Transverse colon (tissue), 4 donors: ENCODE results near the gene STAT5B. TPM values are rescaled to one million over a fixed set of nuclear protein-coding genes. Genes with fewer than 3 reads are reported as not detected.

Experiments
- DNase-seq: peaks from one replicate; pipeline ENCODE4 v3.0.0-alpha.2; 2019
- H3K27ac ChIP-seq, 4 donors: fragments of 200-600 bp; sonication (generic); 2 replicates each; pipeline ENCODE4 v1.5.1; 2016 to 2018; ENCODE audit warnings: inconsistent platforms in 4 of 4
- H3K27me3 ChIP-seq: fragments of 200-600 bp; sonication (generic); 2 replicates; pipeline ENCODE4 v1.5.1; 2017; ENCODE audit warnings: inconsistent platforms
- H3K36me3 ChIP-seq, 4 donors: fragments of 200-600 bp; sonication (generic); 2 replicates each; pipeline ENCODE4 v1.5.1; 2017 to 2019; ENCODE audit warnings: inconsistent platforms in 4 of 4
- H3K4me1 ChIP-seq, 4 donors: fragments of 200-600 bp; sonication (generic); 2 replicates each; pipeline ENCODE4 v1.5.1; 2017 to 2020; ENCODE audit warnings: inconsistent platforms in 4 of 4
- H3K4me3 ChIP-seq, 4 donors: fragments of 200-600 bp; sonication (generic); 1 replicate in 1 of 4; 2 replicates in 3 of 4; pipeline versions ENCODE4 v1.5.1 to v1.6.1; 2017 to 2019; ENCODE audit warnings: inconsistent platforms in 4 of 4
- H3K9me3 ChIP-seq, 2 donors: fragments of 200-600 bp; sonication (generic); 2 replicates each; pipeline ENCODE4 v1.5.1; 2017 to 2019; ENCODE audit warnings: inconsistent platforms in 2 of 2
- EP300 ChIP-seq: sonication (generic); formaldehyde crosslinking; IDR thresholded peaks from one replicate; pipeline ENCODE4 v1.6.1; 2017; ENCODE audit warnings: antibody characterized with exemption, low read depth
- POLR2A ChIP-seq: fragments of 450-650 bp; IDR thresholded peaks from one replicate; pipeline ENCODE4 v1.6.1; 2016; ENCODE audit warnings: antibody characterized with exemption, mild to moderate bottlenecking, moderate library complexity
- POLR2AphosphoS5 ChIP-seq, 3 donors: sonication (generic); formaldehyde crosslinking; IDR thresholded peaks; one replicate each; pipeline ENCODE4 v1.6.1; 2016; ENCODE audit warnings: antibody characterized with exemption in 3 of 3
- WGBS, 2 donors: methylation state at CpG; one replicate each; pipeline ENCODE4 v1.1.5; 2018; ENCODE audit warnings: low coverage in 1 of 2; 5-methylcytosine and 5-hydroxymethylcytosine counted together
- in situ Hi-C, 4 donors: fragments of 200-750 bp; cut with MboI; loops; one replicate each; pipeline versions ENCODE4 v1.15.0 to v1.15.1; 2017; ENCODE audit warnings: low sequenced_read_pairs in 3 of 4, low pct_ligation_motif_present in 1 of 4, low pct_unique_long_range_greater_than_20kb in 1 of 4
- intact Hi-C: fragments of 100-400 bp; cut with DNase I; formaldehyde crosslinking; loops from one replicate; pipeline ENCODE4 v1.15.1; 2023; ENCODE audit warnings: low total_unique reads
- total RNA-seq, 4 donors: library from RNA; depleted of rRNA; stranded (reverse); fragments of >200 nt; gene quantifications; one replicate each; pipeline ENCODE4 v1.1.0, GENCODE V29; 2016
- TF ChIP-seq, protein P1 (sequence below), 5 experiments: fragments of 200-600 bp in 3 of 5; fragments of 450-650 bp in 2 of 5; sonication (generic) in 3 of 5; IDR thresholded peaks; 1 replicate in 2 of 5; 2 replicates in 3 of 5; pipeline ENCODE4 v1.5.1; 2016 to 2017; ENCODE audit warnings: antibody characterized with exemption in 5 of 5, inconsistent platforms in 3 of 5, mild to moderate bottlenecking in 2 of 5, moderate library complexity in 1 of 5

STAT5B gene
- 100 to 1,000 TPM in 2 of 4 donors, 10 to 100 TPM in 2; 51.3 to 151 (median 79.1) TPM for total RNA-seq

DNA sequence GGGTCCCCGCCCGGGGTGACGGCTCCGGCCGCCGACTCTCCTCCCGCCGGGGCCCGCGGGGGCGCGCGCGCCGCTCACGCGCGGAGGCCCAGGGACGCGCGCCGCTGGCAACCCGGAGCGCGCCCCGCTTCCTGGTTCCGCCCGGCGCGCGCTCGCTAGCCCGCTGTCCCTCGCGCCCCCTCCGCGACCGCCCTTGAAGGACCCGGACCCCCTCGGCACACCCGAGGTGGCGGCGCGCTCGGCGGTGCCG is at the start of gene STAT5B:
Gene STAT5B (minus strand): TSS at position 33 of the 250 bp plus-strand sequence. CDS start 44,264 bp downstream, outside the sequence.
- intact Hi-C loops, result no loop called here
- Histone ChIP-seq H3K4me1 (peaks cover 0 to 51% (median 24%) of the 10 kb centered on the region in 4 donors), H3K27me3 (no peaks in the 10 kb centered on the region), H3K27ac (peak within 1 kb of the TSS; percentile 89 to 97 (median 92)), H3K36me3 (no peaks in the 10 kb centered on the region), H3K9me3 (no peaks in the 10 kb centered on the region), H3K4me3 (peak within 1 kb of the TSS; percentile 87 to 100 (median 94))
- no peak for TF ChIP-seq EP300
- TF ChIP-seq POLR2AphosphoS5 (IDR thresholded peaks at IDR 0.05), result peak in 1 of 3 donors; percentile 68
- in situ Hi-C loops, result no loop called here
- DNase-seq, result peak; percentile 80
- WGBS, 2 donors, result 3% methylated on average over 7 of the region's 47 CpGs; no CpG with 5 or more reads in 1 of the 2 donors

DNA sequence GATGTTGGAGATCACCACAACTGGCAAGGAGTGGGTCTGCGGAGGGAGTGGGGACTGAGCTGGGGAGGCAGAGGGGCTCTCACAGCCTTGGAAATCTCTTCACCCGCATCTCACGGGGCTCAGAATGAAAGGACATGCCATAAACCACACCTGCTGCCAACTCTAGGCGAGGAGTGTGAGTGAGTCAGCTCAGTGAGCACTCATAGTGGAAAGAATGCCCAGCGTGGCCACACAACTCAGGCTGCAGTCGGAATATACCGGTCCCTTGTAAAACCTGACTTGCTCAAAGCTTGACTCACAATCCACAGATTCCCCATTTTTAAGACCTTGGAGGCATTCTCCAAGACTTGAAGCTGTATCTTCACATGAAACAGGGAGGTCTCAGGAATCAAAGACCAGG is 48.8 kb upstream of the STAT5B start:
- Histone ChIP-seq H3K4me1 (peaks cover 5 to 27% (median 17%) of the 10 kb centered on the region in 4 donors), H3K27me3 (no peaks in the 10 kb centered on the region), H3K36me3 (peaks cover 0 to 30% (median 13%) of the 10 kb centered on the region in 4 donors), H3K4me3 (no peak overlapping the region), H3K27ac (peak overlapping the region in 3 of 4 donors; percentile 32 to 61 (median 45)), H3K9me3 (no peaks in the 10 kb centered on the region)
- in situ Hi-C loops (loop anchor here in 2 of 4 donors (10.0 to 25.0 kb wide), 3 partner anchors 80 to 200 kb away; no protein-coding TSS in a partner anchor), intact Hi-C loops (no loop called here)
- 46% methylated on average over 7 of the region's 7 CpGs; no CpG with 5 or more reads in 1 of the 2 donors for WGBS, 2 donors
- no peak for DNase-seq
- TF ChIP-seq POLR2A (no peak), POLR2AphosphoS5 (IDR thresholded peaks at IDR 0.05) (peak in 1 of 3 donors; percentile 18)

DNA sequence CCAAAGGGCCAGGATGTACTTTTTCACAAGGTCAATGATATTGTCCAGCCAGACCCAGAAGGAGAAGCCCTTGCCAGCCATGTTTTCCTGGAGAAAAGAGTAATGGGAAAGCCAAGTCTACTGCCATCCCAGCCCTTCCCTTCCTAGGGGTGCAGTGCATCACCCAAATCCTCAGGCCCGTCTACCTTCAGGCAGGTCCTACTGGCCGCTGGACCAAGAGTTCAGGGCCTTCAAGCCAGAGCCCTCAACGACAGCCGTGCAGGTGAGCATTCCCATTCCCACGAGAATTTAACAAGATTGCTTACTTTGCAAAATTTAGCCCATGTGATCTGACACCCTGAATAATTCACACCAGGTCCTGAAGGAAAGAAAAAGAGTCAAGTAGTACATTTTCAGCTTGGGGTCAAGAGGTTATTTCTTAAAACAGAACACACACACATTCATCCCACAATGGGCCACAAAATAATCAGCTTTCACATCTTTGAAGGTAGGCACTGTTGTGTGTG is 47.1 kb upstream of the STAT5B start:
- Histone ChIP-seq H3K36me3 (peaks cover 0 to 37% (median 17%) of the 10 kb centered on the region in 4 donors), H3K27ac (peak overlapping the region in 3 of 4 donors; percentile 7 to 48 (median 17)), H3K4me1 (peaks cover 0 to 18% (median 2%) of the 10 kb centered on the region in 4 donors), H3K9me3 (no peaks in the 10 kb centered on the region), H3K4me3 (no peak overlapping the region), H3K27me3 (no peaks in the 10 kb centered on the region)
- in situ Hi-C loops, result loop anchor here (5.0 to 25.0 kb wide), 6 partner anchors 79 to 204 kb away; no protein-coding TSS in a partner anchor
- no peak for DNase-seq
- TF ChIP-seq, protein P1, sequence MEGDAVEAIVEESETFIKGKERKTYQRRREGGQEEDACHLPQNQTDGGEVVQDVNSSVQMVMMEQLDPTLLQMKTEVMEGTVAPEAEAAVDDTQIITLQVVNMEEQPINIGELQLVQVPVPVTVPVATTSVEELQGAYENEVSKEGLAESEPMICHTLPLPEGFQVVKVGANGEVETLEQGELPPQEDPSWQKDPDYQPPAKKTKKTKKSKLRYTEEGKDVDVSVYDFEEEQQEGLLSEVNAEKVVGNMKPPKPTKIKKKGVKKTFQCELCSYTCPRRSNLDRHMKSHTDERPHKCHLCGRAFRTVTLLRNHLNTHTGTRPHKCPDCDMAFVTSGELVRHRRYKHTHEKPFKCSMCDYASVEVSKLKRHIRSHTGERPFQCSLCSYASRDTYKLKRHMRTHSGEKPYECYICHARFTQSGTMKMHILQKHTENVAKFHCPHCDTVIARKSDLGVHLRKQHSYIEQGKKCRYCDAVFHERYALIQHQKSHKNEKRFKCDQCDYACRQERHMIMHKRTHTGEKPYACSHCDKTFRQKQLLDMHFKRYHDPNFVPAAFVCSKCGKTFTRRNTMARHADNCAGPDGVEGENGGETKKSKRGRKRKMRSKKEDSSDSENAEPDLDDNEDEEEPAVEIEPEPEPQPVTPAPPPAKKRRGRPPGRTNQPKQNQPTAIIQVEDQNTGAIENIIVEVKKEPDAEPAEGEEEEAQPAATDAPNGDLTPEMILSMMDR (IDR thresholded peaks at IDR 0.05), result no peak
- TF ChIP-seq POLR2AphosphoS5 (IDR thresholded peaks at IDR 0.05), result no peak
- TF ChIP-seq POLR2A, result no peak
- TF ChIP-seq EP300, result no peak
- intact Hi-C loops, result loop anchor here (5.0 kb wide), 2 partner anchors 84 to 204 kb away; no protein-coding TSS in a partner anchor
- 88% methylated on average over 5 of the region's 5 CpGs; no CpG with 5 or more reads in 1 of the 2 donors for WGBS, 2 donors

DNA sequence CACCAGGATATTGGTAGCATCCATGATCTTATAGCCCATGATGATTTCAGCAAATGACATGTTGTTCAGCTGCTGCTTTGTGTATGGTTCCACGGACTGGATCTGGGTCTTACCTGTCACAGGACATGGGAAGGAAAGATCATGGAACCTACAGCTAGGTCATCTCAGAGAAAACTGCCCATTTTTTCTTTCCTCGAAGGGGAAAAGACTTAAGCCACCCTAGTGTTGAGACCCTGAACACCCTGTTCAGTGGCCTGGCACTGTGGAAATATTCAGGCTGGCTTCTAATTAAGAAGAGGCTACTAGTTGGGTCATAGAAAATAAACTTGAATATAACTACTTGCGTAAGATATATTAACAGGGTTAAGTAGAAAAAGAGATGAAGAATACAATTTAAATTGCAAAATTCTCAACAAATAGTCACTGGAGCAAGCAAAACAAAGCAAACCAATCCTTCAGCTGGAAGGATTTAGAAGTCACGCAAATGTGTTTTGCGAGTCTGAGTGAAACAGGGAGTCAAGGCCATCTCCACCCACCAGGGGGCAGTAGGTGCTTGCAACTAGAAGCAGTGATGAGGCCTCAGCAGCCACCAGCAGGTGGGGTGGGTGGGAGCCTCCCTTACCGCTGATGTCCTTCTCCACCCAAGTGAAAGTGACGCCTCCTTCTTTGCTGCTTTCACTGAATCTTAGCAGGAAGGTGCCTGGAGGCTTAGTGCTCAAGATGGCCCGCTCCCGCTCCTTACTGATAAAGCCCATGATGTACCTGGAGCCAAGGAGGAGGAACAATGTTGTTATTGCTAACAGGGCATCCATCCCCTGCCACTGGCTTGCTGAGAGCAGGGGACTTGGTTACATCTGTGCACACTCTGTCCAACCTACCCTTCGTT is 46.4 kb upstream of the STAT5B start:
- intact Hi-C loops (loop anchor here (5.0 kb wide), 2 partner anchors 85 to 205 kb away; no protein-coding TSS in a partner anchor), in situ Hi-C loops (loop anchor here (5.0 to 25.0 kb wide), 6 partner anchors 80 to 205 kb away; no protein-coding TSS in a partner anchor)
- DNase-seq, result peak; percentile 95
- WGBS, 2 donors, result 35% methylated on average over 4 to 9 of the region's 10 CpGs
- TF ChIP-seq, protein P1 (IDR thresholded peaks at IDR 0.05), result peak; percentile 96 to 100 (median 99)
- TF ChIP-seq POLR2AphosphoS5 (IDR thresholded peaks at IDR 0.05) (peak in 2 of 3 donors; percentile 53 to 72), POLR2A (no peak), EP300 (no peak)
- H3K36me3 ChIP-seq, result peaks cover 0 to 39% (median 19%) of the 10 kb centered on the region in 4 donors
- no peak overlapping the region for H3K4me3 ChIP-seq
- no peaks in the 10 kb centered on the region for H3K9me3 ChIP-seq
- H3K27ac ChIP-seq, result peak overlapping the region in 3 of 4 donors; percentile 7 to 48 (median 17)
- no peaks in the 10 kb centered on the region for H3K27me3 ChIP-seq
- peaks cover 0 to 18% (median 2%) of the 10 kb centered on the region in 4 donors for H3K4me1 ChIP-seq
